ENCODE data around the gene CCDC88B.

DNA sequence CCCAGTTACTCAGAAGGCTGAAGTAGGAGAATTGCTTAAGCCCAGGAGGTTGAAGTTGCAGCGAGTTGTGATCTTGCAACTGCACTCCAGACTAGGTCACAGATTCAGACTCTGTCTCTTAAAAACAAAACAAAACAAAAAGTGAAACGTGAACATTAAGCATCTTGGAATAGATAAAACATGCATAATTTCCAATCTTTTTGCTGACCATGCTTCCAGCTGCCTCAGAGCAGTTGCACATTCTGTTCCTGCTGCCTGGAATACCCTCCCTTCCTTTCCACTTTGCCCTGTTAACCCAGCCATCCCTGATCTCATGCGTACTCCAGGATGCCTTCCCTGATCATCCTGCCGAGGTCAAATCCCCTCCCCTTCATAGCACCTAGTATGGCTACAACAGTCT, 718 bp upstream of the CCDC88B start:
- TF ChIP-seq TEAD4 (IDR thresholded peaks at IDR 0.05) (no peak), EP300 (IDR thresholded peaks at IDR 0.05; ENCODE audit: borderline replicate concordance) (no peak), CEBPB (IDR thresholded peaks at IDR 0.05) (no peak), RAD21 (IDR thresholded peaks at IDR 0.05; ENCODE audit: low read depth) (no peak), YY1 (IDR thresholded peaks at IDR 0.05; ENCODE audit: low read depth) (no peak), CREB1 (IDR thresholded peaks at IDR 0.05; ENCODE audit: low read depth) (no peak), TAF1 (IDR thresholded peaks at IDR 0.05; ENCODE audit: low read depth) (no peak), TCF12 (IDR thresholded peaks at IDR 0.05; ENCODE audit: low read depth) (no peak), EGR1 (IDR thresholded peaks at IDR 0.05) (no peak)
- TF ChIP-seq, protein P1, sequence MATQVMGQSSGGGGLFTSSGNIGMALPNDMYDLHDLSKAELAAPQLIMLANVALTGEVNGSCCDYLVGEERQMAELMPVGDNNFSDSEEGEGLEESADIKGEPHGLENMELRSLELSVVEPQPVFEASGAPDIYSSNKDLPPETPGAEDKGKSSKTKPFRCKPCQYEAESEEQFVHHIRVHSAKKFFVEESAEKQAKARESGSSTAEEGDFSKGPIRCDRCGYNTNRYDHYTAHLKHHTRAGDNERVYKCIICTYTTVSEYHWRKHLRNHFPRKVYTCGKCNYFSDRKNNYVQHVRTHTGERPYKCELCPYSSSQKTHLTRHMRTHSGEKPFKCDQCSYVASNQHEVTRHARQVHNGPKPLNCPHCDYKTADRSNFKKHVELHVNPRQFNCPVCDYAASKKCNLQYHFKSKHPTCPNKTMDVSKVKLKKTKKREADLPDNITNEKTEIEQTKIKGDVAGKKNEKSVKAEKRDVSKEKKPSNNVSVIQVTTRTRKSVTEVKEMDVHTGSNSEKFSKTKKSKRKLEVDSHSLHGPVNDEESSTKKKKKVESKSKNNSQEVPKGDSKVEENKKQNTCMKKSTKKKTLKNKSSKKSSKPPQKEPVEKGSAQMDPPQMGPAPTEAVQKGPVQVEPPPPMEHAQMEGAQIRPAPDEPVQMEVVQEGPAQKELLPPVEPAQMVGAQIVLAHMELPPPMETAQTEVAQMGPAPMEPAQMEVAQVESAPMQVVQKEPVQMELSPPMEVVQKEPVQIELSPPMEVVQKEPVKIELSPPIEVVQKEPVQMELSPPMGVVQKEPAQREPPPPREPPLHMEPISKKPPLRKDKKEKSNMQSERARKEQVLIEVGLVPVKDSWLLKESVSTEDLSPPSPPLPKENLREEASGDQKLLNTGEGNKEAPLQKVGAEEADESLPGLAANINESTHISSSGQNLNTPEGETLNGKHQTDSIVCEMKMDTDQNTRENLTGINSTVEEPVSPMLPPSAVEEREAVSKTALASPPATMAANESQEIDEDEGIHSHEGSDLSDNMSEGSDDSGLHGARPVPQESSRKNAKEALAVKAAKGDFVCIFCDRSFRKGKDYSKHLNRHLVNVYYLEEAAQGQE (IDR thresholded peaks at IDR 0.05; ENCODE audit: low read depth), result no peak
- TF ChIP-seq, protein P2, sequence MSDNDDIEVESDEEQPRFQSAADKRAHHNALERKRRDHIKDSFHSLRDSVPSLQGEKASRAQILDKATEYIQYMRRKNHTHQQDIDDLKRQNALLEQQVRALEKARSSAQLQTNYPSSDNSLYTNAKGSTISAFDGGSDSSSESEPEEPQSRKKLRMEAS (IDR thresholded peaks at IDR 0.05), result no peak

All from Ishikawa (cell line).